GM12878 (cell line): ENCODE data around the gene TMEM163. TPM values are rescaled to one million over a fixed set of nuclear protein-coding genes. Genes with fewer than 3 reads are reported as not detected.
A peak's percentile ranks its signal among the peaks of the same experiment; 100 is the strongest.

ENCODE experiments used
- ATAC-seq: fragments of 200-7000 bp; cut with Tn5 transposase; 3 replicates; pipeline ENCODE4 v1.9.1; 2020; ENCODE audit warnings: mild to moderate bottlenecking, moderate library complexity
- BruUV-seq: library from RNA; stranded (reverse); fragments of 400-500 nt; replicated peaks from 2 replicates; lab custom pipeline; 2021; lab: Mats Ljungman, UMichigan
- CTCF ChIA-PET: fragments of 300-600 bp; sonication (Branson Sonifier 250); formaldehyde crosslinking; extraction: SDS; loops from one replicate; lab custom pipeline; 2021; ENCODE audit warnings: inconsistent platforms; lab: Yijun Ruan, JAX
- POLR2A ChIA-PET: fragments of 350-600 bp; formaldehyde crosslinking; extraction: SDS; loops from one replicate; lab custom pipeline; 2021; ENCODE audit warnings: inconsistent platforms; lab: Charles Lee
- RAD21 ChIA-PET: fragments of 300-600 bp; sonication (Branson Sonifier 250); formaldehyde crosslinking; loops from one replicate; lab custom pipeline; 2023; ENCODE audit warnings: antibody characterized with exemption; ENCODE audit not compliant: unreplicated experiment; lab: Charles Lee
- SMC1A ChIA-PET: fragments of 300-600 bp; sonication (Branson Sonifier 250); formaldehyde crosslinking; loops from one replicate; lab custom pipeline; 2023; ENCODE audit not compliant: unreplicated experiment, uncharacterized antibody; lab: Charles Lee
- DNase-seq: peaks from one replicate; pipeline ENCODE4 v3.0.0-alpha.2; 2011; ENCODE audit warnings: low read depth, low spot score
- FAIRE-seq: peaks from 3 replicates; lab custom pipeline; 2011; peaks lifted over from hg19 to GRCh38; lab: Jason Lieb, UNC
- H2AFZ ChIP-seq: 2 replicates; pipeline ENCODE4 v1.6.0; 2011; ENCODE audit warnings: low read depth, low read length, control low read depth; ENCODE audit not compliant: control insufficient read depth
- H3K27ac ChIP-seq: 2 replicates; pipeline ENCODE4 v1.5.1; 2011; ENCODE audit warnings: control low read depth; ENCODE audit not compliant: control insufficient read depth, insufficient read depth
- H3K27me3 ChIP-seq, 2 experiments: replicated peaks in 1 of 2; 2 replicates each; pipeline versions ENCODE4 v1.6.0 to v1.6.1; 2011; ENCODE audit warnings: low read length in 1 of 2; ENCODE audit not compliant: control insufficient read depth in 2 of 2, insufficient read depth in 2 of 2
- H3K36me3 ChIP-seq, 2 experiments: 2 replicates each; pipeline ENCODE4 v1.5.1; 2011; ENCODE audit warnings: low read length in 1 of 2; ENCODE audit not compliant: control insufficient read depth in 2 of 2, insufficient read depth in 2 of 2
- H3K4me1 ChIP-seq: 2 replicates; pipeline ENCODE4 v1.6.1; 2011; ENCODE audit warnings: mild to moderate bottlenecking, low read length, moderate library complexity, mixed read lengths; ENCODE audit not compliant: control insufficient read depth, insufficient read depth
- H3K4me2 ChIP-seq: 2 replicates; pipeline ENCODE4 v1.6.0; 2011; ENCODE audit warnings: control low read depth; ENCODE audit not compliant: control insufficient read depth, insufficient read depth
- H3K4me3 ChIP-seq: fragments of 200-600 bp; sonication (generic); 2 replicates; pipeline ENCODE4 v1.5.1; 2016
- H3K79me2 ChIP-seq: 2 replicates; pipeline ENCODE4 v1.6.0; 2011; ENCODE audit warnings: low read length; ENCODE audit not compliant: control insufficient read depth, insufficient read depth
- H3K9ac ChIP-seq: 2 replicates; pipeline ENCODE4 v1.8.0; 2011; ENCODE audit warnings: low read length, control low read depth, mixed read lengths; ENCODE audit not compliant: control insufficient read depth, insufficient read depth
- H3K9me3 ChIP-seq: replicated peaks from 3 replicates; pipeline ENCODE4 v1.5.1; 2011; ENCODE audit warnings: mild to moderate bottlenecking, low read length; ENCODE audit not compliant: control insufficient read depth, insufficient read depth
- H4K20me1 ChIP-seq: 2 replicates; pipeline ENCODE4 v1.6.0; 2011; ENCODE audit not compliant: control insufficient read depth, insufficient read depth
- BACH1 ChIP-seq: fragments of 450-650 bp; IDR thresholded peaks from 2 replicates; pipeline ENCODE4 v1.6.1; 2017; ENCODE audit warnings: mild to moderate bottlenecking, borderline replicate concordance
- BCL11A ChIP-seq: IDR thresholded peaks from 2 replicates; pipeline ENCODE4 v1.6.1; 2011; ENCODE audit warnings: low read depth, low read length
- BMI1 ChIP-seq: fragments of 450-650 bp; IDR thresholded peaks from 2 replicates; pipeline ENCODE4 v1.6.1; 2016; ENCODE audit warnings: mild to moderate bottlenecking, moderate library complexity, borderline replicate concordance
- ELK1 ChIP-seq: IDR thresholded peaks from 2 replicates; pipeline ENCODE4 v1.6.1; 2012; ENCODE audit warnings: low read depth, low read length, improper control_type of control experiment
- EZH2 ChIP-seq: IDR thresholded peaks from 2 replicates; pipeline ENCODE4 v1.6.1; 2012; ENCODE audit warnings: low read depth, mild to moderate bottlenecking, control low read depth, inconsistent platforms, low read length, borderline replicate concordance; ENCODE audit not compliant: control insufficient read depth
- GABPA ChIP-seq: IDR thresholded peaks from 2 replicates; pipeline ENCODE4 v1.6.1; 2014; ENCODE audit warnings: antibody characterized with exemption, low read depth, mild to moderate bottlenecking, inconsistent platforms
- GATAD2B ChIP-seq: fragments of 450-650 bp; conservative IDR thresholded peaks from 2 replicates; pipeline ENCODE4 v1.6.1; 2017; ENCODE audit warnings: low read depth, mild to moderate bottlenecking, moderate library complexity
- JUND ChIP-seq: IDR thresholded peaks from 2 replicates; pipeline ENCODE4 v1.6.1; 2012; ENCODE audit warnings: low read depth, mild to moderate bottlenecking, low read length, improper control_type of control experiment, moderate library complexity
- LARP7 ChIP-seq: fragments of 450-650 bp; IDR thresholded peaks from 2 replicates; pipeline ENCODE4 v1.6.1; 2017; ENCODE audit warnings: mild to moderate bottlenecking
- NR2F1 ChIP-seq: fragments of 450-650 bp; conservative IDR thresholded peaks from 2 replicates; pipeline ENCODE4 v1.6.1; 2017; ENCODE audit warnings: mild to moderate bottlenecking
- NRF1 ChIP-seq: conservative IDR thresholded peaks from 2 replicates; pipeline ENCODE4 v1.6.1; 2011; ENCODE audit warnings: mild to moderate bottlenecking, low read depth, low read length, improper control_type of control experiment
- RAD21 ChIP-seq: IDR thresholded peaks from 2 replicates; pipeline ENCODE4 v1.6.1; 2011; ENCODE audit warnings: mild to moderate bottlenecking, low read depth, low read length, moderate library complexity; ENCODE audit not compliant: insufficient read depth
- SKIL ChIP-seq: fragments of 450-650 bp; IDR thresholded peaks from 2 replicates; pipeline ENCODE4 v1.6.1; 2017; ENCODE audit warnings: mild to moderate bottlenecking, low read depth, inconsistent platforms; ENCODE audit not compliant: poor library complexity, severe bottlenecking
- SMAD5 ChIP-seq: IDR thresholded peaks from 2 replicates; pipeline ENCODE4 v1.6.1; 2016; ENCODE audit warnings: antibody characterized with exemption, low read depth
- SP1 ChIP-seq: IDR thresholded peaks from one replicate; pipeline ENCODE4 v1.6.1; 2011; ENCODE audit warnings: low read depth, low read length
- SPI1 ChIP-seq: IDR thresholded peaks from 2 replicates; pipeline ENCODE4 v1.6.1; 2011; ENCODE audit warnings: low read depth, mild to moderate bottlenecking, low read length, moderate library complexity, borderline replicate concordance; ENCODE audit not compliant: insufficient read depth
- WRNIP1 ChIP-seq: IDR thresholded peaks from 2 replicates; pipeline ENCODE4 v1.6.1; 2011; ENCODE audit warnings: low read depth, low read length, improper control_type of control experiment, borderline replicate concordance
- WGBS: methylation state at CpG from one replicate; pipeline ENCODE4 v1.1.6; 2016; ENCODE audit warnings: low lambda C conversion rate; ENCODE audit not compliant: insufficient replicate concordance, insufficient coverage; ENCODE audit errors: missing lambda C conversion rate; 5-methylcytosine and 5-hydroxymethylcytosine counted together
- in situ Hi-C: fragments of 300-500 bp; cut with MboI; formaldehyde crosslinking; loops from 9 replicates; pipeline ENCODE4 v1.14.3; 2018; ENCODE audit warnings: mixed read lengths
- intact Hi-C: fragments of 100-400 bp; cut with micrococcal nuclease; formaldehyde crosslinking; loops from one replicate; pipeline ENCODE4 v1.14.2; 2022; ENCODE audit not compliant: unreplicated experiment
- polyA plus RNA-seq, 11 experiments: library from polyadenylated mRNA; depleted of rRNA in 4 of 11; unstranded in 6 of 11; stranded (reverse) in 5 of 11; fragments of >200 nt; fragmentation: Nextera tagmentation in 4 of 11; fragmentation: Illumina TruSeq in 1 of 11; extraction: Ambion mirVana in 4 of 11; extraction: Trizol in 1 of 11; gene quantifications; 1 replicate in 1 of 11; 2 replicates in 10 of 11; pipeline versions ENCODE4 v1.2.1 to v1.2.3, GENCODE V29; 2011 to 2016; ENCODE audit warnings: inconsistent platforms in 2 of 11, missing spikeins in 2 of 11, low read depth in 1 of 11
- total RNA-seq, 4 experiments: library from RNA; depleted of rRNA in 3 of 4; stranded (reverse); fragments of >200 nt in 3 of 4; fragmentation: Illumina TruSeq in 1 of 4; extraction: Trizol in 1 of 4; gene quantifications; 2 replicates each; pipeline versions ENCODE4 v1.2.1 to v1.2.3, GENCODE V29; 2013 to 2021

The TMEM163 gene
- total and polyA plus RNA-seq, 10 of the 15 experiments (the other 5 are each of a cell fraction or from before 2014, with no cell fraction given), result 0.05 to 0.11 (median 0.07) TPM; not detected in 4

GRCh38 chr2:134689315-134689714 is 29.5 kb downstream of the TMEM163 start:
- no peak for TF ChIP-seq SMAD5
- peak; percentile 53; the same call in 1 of the 2 replicates for TF ChIP-seq SPI1
- TF ChIP-seq JUND, result no peak
- ChIA-PET SMC1A (no interaction called here), CTCF (interaction anchor here (0.6 kb wide), 1 partner anchor 13 kb away, joined by 4 read pairs; no protein-coding TSS in a partner anchor), POLR2A (no interaction called here), RAD21 (no interaction called here)
- H3K27me3 ChIP-seq, result no peaks in the 10 kb centered on the region
- intact Hi-C loops (no loop called here), in situ Hi-C loops (no loop called here)
- H3K4me2 ChIP-seq, result no peak overlapping the region
- H3K27ac ChIP-seq, result no peak overlapping the region
- no peaks in the 10 kb centered on the region for H4K20me1 ChIP-seq
- H2AFZ ChIP-seq, result no peak overlapping the region
- no peaks in the 10 kb centered on the region for H3K4me1 ChIP-seq
- H3K9me3 ChIP-seq, result no peaks in the 10 kb centered on the region
- ATAC-seq (no peak), FAIRE-seq (no peak), DNase-seq (no peak)
- H3K79me2 ChIP-seq, result no peaks in the 10 kb centered on the region
- no peak overlapping the region for H3K4me3 ChIP-seq
- no peak overlapping the region for H3K9ac ChIP-seq
- BruUV-seq, result no TSS peak
- H3K36me3 ChIP-seq, result no peaks in the 10 kb centered on the region
- WGBS, result 9% methylated on average over 3 of the region's 3 CpGs

- ChIA-PET CTCF (interaction anchor here (1.2 kb wide), 1 partner anchor 17 kb away, joined by 3 read pairs; no protein-coding TSS in a partner anchor), RAD21 (no interaction called here), POLR2A (no interaction called here), SMC1A (no interaction called here)
- H3K9ac ChIP-seq, result no peak overlapping the region
- no peak for FAIRE-seq
- in situ Hi-C loops (no loop called here), intact Hi-C loops (no loop called here)
- no peaks in the 10 kb centered on the region; the same call in 1 of the 2 replicates for H3K4me1 ChIP-seq
- H3K9me3 ChIP-seq, result no peaks in the 10 kb centered on the region
- no peak overlapping the region for H2AFZ ChIP-seq
- H3K4me3 ChIP-seq, result no peak overlapping the region
- BruUV-seq, result no TSS peak
- H3K79me2 ChIP-seq, result no peaks in the 10 kb centered on the region
- H3K36me3 ChIP-seq, result no peaks in the 10 kb centered on the region
- no peak for ATAC-seq
- no peaks in the 10 kb centered on the region for H4K20me1 ChIP-seq
- no peak overlapping the region for H3K27ac ChIP-seq
- no peak overlapping the region for H3K4me2 ChIP-seq
- 68% methylated on average over 3 of the region's 3 CpGs for WGBS
- H3K27me3 ChIP-seq, result no peaks in the 10 kb centered on the region
- no peak for DNase-seq
- TF ChIP-seq LARP7 (no peak), SP1 (no peak), NRF1 (no peak), ELK1 (no peak), NR2F1 (no peak), BACH1 (no peak), WRNIP1 (no peak), SKIL (no peak), GABPA (no peak), BMI1 (no peak), RAD21 (no peak), EZH2 (no peak), GATAD2B (no peak), BCL11A (no peak)
These were observed 32.8 kb downstream of the TMEM163 start for GRCh38 chr2:134685967-134686366.
